Astrocyte (in vitro differentiated cells and primary cell): ENCODE results near the gene DIP2B.

Experiments
- EZH2 ChIP-seq: IDR thresholded peaks from 2 replicates; pipeline ENCODE4 v1.6.1; 2012; ENCODE audit warnings: mild to moderate bottlenecking, low read length, inconsistent platforms; ENCODE audit not compliant: insufficient read depth
- TF ChIP-seq, protein P1 (sequence below): IDR thresholded peaks from 2 replicates; pipeline ENCODE4 v1.5.1; 2011; ENCODE audit warnings: low read depth, mild to moderate bottlenecking, inconsistent platforms, low read length, moderate library complexity; ENCODE audit not compliant: insufficient read depth

GRCh38 chr12:50504798-50505674 lies at the start of gene DIP2B:
- TF ChIP-seq, protein P1, sequence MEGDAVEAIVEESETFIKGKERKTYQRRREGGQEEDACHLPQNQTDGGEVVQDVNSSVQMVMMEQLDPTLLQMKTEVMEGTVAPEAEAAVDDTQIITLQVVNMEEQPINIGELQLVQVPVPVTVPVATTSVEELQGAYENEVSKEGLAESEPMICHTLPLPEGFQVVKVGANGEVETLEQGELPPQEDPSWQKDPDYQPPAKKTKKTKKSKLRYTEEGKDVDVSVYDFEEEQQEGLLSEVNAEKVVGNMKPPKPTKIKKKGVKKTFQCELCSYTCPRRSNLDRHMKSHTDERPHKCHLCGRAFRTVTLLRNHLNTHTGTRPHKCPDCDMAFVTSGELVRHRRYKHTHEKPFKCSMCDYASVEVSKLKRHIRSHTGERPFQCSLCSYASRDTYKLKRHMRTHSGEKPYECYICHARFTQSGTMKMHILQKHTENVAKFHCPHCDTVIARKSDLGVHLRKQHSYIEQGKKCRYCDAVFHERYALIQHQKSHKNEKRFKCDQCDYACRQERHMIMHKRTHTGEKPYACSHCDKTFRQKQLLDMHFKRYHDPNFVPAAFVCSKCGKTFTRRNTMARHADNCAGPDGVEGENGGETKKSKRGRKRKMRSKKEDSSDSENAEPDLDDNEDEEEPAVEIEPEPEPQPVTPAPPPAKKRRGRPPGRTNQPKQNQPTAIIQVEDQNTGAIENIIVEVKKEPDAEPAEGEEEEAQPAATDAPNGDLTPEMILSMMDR: peak; percentile 78
- no peak for TF ChIP-seq EZH2
